AG09319 (cell line): Measurements from ENCODE around the gene C20orf202.

Experiments used
- DNase-seq: peaks from one replicate; pipeline ENCODE4 v3.0.0-alpha.2; 2010; ENCODE audit warnings: low read depth; ENCODE audit errors: extremely low read depth
- TF ChIP-seq, protein P1 (sequence below): IDR thresholded peaks from 2 replicates; pipeline ENCODE4 v1.5.1; 2011; ENCODE audit warnings: low read depth, mild to moderate bottlenecking, inconsistent platforms, low read length, moderate library complexity

C20orf202 gene

DNA sequence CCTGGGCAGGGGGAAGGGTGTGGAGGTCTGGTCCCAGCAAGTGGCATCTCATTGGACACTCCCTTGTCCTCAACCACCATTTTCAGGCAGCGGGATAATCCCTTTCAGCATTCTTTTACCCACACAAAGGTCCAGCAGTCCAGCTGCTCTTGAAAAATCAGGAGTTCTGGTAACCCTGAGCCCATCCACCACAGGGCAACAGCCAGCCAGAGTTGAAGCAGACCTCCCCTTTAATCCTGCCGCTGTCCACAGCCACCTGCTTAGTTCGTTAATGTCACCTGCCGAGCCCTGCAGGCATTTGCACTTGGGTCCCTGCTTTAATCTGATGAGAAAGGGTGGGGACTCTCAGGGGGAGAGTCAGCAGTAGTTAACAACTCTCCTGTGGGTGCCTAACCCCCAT lies 29.6 kb upstream of the C20orf202 start:
- no peak for DNase-seq
- TF ChIP-seq, protein P1, sequence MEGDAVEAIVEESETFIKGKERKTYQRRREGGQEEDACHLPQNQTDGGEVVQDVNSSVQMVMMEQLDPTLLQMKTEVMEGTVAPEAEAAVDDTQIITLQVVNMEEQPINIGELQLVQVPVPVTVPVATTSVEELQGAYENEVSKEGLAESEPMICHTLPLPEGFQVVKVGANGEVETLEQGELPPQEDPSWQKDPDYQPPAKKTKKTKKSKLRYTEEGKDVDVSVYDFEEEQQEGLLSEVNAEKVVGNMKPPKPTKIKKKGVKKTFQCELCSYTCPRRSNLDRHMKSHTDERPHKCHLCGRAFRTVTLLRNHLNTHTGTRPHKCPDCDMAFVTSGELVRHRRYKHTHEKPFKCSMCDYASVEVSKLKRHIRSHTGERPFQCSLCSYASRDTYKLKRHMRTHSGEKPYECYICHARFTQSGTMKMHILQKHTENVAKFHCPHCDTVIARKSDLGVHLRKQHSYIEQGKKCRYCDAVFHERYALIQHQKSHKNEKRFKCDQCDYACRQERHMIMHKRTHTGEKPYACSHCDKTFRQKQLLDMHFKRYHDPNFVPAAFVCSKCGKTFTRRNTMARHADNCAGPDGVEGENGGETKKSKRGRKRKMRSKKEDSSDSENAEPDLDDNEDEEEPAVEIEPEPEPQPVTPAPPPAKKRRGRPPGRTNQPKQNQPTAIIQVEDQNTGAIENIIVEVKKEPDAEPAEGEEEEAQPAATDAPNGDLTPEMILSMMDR: no peak

DNA sequence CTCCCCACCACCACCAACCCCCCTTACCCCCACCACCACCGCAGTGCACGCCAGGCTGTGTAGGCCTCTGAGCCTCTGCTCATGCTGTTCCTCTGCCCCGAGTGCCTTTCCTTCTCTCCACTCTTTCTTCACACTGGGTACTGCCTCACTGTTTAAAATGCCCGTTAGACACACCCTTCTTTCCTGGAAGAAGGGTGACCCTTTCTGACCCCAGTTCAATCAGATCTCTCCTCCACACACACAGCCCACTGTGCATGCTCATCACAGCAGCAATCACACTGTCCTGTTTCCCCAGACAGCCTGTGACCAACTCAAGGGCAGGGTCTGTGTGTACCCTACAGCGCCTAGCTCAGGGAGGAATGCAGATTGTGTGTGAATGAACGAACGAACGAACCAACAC lies 28.5 kb upstream of the C20orf202 start:
- DNase-seq: no peak
- TF ChIP-seq, protein P1: no peak

DNA sequence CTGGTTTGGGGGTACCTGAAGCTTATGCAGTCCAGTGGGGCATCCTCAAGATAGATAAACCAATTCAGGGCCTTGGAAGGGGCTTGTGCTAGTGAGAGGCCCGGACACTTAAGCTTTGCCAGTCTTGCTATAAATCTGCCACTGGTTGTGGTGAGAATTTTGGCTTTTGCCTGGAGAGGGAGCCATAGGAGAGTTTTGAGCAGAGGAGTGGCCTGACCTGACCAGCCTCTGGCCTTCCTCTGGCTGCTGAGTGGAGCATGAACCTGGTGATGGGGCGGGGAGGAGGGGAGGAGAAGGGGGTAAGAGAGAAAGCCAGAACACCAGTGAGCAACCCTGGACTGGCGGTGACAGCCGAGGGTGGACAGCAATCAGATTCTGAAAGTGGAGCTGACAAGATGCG lies 25.6 kb upstream of the C20orf202 start:
- no peak for DNase-seq
- TF ChIP-seq, protein P1: no peak; the same call in 1 of the 2 replicates

DNA sequence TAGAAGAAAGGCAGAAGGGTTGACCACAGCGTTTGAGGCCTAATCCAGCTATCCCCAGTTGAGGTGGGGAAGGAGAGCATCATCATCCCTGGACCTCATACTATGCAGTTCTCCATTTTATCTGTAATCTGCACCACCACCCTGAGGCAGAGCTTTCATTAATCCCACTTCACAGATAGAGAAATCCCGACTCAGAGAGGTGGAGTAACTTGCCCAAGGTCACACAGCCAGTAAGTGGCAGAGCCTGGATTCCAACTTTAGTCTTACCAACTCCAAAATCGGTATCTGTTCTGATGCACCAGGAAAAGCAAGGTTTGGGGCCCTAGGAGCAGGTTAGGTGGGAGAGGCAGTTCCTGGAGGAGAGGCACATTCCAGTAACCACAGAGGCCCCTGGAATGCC lies 25.2 kb upstream of the C20orf202 start:
- DNase-seq: no peak
- TF ChIP-seq, protein P1: no peak

DNA sequence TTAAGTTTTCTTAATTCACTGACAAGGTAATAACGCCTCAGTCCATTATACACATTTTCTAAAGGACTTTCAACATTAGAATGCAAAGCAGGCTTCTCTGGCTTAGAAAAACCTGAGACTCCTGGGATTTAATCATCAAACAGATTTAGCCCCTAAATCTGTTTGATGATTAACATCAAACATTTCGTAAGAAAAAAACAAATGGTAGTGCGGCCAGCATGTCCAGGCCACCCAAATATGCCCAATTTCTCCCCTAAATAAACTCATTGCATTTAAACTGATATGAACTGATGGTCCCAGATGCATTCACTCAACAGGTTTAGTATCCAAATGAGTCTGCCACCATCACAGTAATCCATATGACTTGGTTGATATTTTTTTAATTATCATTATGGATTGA lies 24.6 kb upstream of the C20orf202 start:
- DNase-seq: no peak
- TF ChIP-seq, protein P1: no peak

DNA sequence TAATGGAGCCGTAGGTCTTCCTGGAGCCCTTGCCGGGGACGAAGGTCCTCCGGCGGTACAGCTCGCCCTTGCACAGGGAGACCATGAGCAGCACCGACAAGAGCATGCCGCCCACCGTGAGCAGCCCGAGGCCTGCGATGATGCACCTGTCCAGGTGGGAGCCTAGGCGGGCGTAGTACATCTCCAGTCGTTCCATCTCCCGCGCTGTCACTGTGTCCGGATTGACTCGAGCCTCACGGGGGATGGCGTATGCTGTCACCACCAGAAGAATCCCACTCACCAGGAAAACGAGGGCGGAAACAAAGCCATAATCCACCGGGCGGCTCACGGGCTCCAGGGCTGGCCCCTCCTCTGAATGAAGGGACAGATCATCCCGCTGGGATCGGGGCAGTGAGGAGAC lies 22.3 kb upstream of the C20orf202 start:
- TF ChIP-seq, protein P1: no peak

DNA sequence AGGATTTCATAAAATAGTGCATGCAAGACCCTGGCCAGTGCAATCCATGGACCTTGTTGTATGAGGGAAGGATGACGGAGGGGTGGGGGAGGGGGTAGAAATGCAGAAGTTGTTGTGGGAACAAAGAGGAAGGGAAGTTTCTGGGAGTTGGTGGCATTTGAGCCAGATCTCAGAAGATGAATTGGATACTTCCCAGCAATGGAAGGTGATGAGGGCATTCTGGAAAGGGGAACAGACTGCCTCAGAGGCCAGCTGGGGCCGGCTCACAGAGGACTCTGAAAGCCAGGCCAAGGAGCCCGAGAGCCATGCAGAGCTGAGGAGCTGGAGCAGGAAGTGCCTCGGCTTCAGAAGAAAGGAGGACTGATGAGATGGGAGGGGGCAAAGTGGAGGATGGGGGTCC lies 21.1 kb upstream of the C20orf202 start:
- DNase-seq: no peak
- TF ChIP-seq, protein P1: no peak

More for the DNA sequence above, 22.3 kb upstream of the C20orf202 start:
- no peak for DNase-seq

DNA sequence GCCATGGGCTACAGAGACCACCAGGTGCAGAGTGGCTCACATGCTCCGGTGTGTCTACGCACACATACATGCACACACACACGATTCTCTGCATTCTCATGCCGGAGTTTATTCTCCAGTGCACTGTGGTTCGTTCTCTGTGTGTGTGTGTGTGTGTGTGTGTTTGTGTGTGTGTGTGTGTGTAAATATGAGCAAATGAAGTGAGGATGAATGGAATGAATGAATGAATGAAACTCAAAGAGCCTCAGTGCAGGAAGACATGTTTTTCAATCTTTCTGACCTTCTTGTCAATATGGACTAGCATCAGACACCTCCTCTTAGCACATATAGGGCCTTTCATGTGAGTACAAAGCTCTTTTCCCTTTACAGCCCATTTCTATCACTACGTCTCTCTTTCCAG lies 20.1 kb upstream of the C20orf202 start:
- TF ChIP-seq, protein P1: no peak
- no peak for DNase-seq
